DMS 273 (cell line): ENCODE data around the gene FHOD3.

Source experiments
- DNase-seq: peaks from one replicate; lab custom pipeline; 2025; ENCODE audit not compliant: unreplicated experiment; lab: John Stamatoyannopoulos, UW

Gene FHOD3

GRCh38 chr18:36295880-36296301 lies 1.6 kb upstream of the FHOD3 start:
- peak; percentile 71 for DNase-seq

- DNase-seq, result peak; percentile 93
These were observed 680 bp upstream of the FHOD3 start for GRCh38 chr18:36296650-36297416.

- peak; percentile 79 for DNase-seq
These were observed 721 bp downstream of the FHOD3 start for GRCh38 chr18:36298126-36298741.

DNA sequence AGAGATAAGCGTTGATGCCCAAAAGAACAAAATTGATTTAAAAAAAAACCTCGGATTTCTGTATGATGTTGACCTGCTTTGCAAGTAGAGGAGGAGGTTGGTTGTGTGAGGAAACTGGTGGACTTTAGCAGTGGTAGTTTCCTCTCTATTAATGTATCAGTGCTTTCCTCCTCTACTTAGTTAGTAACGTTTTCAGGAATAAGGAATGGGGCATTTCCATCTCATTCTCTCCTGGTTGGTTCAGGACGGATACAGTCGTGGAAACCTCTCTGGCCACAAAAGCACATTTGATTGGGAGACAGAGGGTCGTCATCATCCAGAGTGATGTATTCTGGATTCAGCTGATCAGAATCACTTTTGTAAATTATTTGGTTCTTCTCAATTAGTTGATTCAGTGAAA lies 1.5 kb downstream of the FHOD3 start:
- no peak for DNase-seq

DNA sequence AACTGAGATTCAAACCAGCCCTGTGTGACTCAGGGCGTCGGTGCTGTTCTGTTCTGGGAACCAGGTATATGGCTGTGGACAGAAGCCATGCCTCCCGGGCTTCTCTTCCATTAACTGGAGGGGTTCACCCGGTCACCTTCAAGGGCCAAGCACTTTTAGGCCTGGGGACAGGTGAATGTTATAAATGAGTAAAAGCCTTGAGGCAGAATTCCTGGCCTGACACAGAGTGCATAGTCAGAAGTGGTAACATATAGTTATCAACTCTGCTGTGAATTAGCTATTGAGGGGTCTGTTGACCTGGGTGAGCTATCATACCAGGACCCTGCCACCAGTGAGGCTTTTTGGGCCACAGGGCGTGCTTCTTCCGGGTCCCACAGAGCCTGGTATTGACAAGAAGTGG lies 2.7 kb downstream of the FHOD3 start:
- no peak for DNase-seq

GRCh38 chr18:36301884-36302283 lies 4.4 kb downstream of the FHOD3 start:
- DNase-seq, result no peak

- no peak for DNase-seq
These were observed 5.2 kb downstream of the FHOD3 start for GRCh38 chr18:36302676-36303075.

DNA sequence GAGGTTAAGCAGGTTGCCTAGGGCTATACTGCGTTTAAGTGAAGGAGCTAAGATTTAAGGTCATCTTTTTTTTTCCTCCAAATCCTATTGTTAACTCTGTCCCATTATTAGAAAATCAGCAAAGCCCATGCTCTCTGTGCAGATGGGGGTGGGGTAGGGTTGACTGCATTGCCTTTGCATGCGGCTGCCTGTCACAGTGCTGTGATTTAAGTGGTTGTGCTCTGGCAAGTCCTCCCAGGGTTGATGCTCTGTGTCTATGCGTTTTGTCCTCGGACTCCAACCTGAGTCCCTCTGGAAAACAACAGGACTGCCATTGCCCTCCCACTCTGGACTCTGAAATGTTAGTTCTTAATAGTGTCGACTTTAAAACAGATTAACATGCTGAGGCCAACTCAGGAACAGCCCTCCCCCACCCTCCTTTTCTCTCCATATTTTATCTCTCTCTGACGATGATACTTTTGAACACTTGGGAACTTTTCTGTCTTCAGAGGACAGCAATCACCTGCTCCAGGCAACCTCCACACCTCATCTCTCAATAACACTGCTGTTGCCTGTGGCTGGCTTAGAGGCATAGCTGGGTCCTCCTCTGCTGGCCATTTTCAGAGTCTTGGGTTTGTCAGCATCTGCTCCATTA lies 5.8 kb downstream of the FHOD3 start:
- DNase-seq, result no peak

- DNase-seq, result no peak
These were observed 7.2 kb downstream of the FHOD3 start for GRCh38 chr18:36304723-36305122.

DNA sequence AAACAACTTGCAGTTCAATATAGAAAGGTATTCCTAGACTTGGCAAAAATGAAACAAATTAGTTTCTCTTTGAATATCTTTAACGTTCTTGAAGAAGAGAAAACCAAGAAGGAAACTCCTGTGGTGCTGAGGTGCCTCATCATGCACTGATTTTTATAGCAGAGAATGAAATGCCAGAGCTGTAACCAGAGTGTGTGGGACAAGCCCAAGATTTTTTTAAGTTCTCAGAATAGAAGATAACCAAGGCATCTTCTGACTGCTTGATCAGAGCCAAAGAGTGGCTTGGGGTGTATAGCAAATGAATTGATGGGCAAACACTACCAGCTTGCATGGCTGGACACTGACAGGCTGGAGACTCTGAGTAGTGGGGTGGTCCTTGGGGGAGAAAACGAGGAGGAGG lies 7.9 kb downstream of the FHOD3 start:
- no peak for DNase-seq

GRCh38 chr18:36307513-36307912 lies 10.0 kb downstream of the FHOD3 start:
- DNase-seq, result no peak

- DNase-seq, result no peak
These were observed 11.4 kb downstream of the FHOD3 start for GRCh38 chr18:36308711-36309435.

DNA sequence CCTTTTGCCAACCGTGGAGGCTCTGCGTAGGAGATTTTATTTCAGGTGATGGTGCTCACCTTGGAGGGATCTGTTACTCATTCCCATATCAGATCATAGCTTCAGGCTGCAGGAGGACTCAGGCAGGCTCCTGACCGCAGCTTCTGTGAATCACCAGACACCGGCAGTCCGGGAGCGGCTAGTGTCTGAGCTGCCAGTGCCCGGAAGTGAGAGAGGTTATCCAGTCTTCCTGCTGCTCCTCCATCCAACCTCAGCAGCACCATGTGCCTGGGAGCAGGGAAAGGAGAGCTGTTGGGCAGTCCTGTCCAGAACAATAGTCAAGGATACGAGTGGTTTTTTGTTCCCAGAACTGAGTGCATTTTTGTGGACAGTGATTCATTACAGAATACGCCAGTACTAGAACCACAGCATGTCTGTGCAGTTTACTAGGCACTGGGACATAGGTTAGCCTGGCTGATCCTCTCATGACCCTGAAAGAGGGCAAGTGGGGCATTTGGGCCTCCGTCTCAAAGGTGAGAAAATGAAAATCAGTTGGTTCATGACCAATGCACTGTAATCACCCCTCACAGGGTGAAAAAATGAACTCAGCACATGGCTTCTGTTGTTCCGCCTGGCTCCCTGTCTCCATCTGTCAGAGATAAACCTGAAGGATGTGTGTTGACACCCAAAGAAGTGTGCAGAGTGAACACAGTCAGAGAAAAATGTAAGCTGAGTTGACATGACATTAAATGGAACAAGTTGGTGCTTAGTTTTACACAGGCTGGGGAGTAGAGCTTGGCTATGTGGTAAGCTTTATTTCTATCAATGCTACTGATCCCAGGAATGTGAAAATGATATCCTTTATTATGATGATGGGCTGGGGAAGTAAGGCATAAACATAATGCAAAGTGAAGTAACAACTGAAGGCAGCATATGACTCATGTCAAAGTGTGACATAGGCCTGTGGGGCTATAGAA lies 12.2 kb downstream of the FHOD3 start:
- no peak for DNase-seq

- no peak for DNase-seq
These were observed 13.6 kb downstream of the FHOD3 start for GRCh38 chr18:36311026-36311570.

GRCh38 chr18:36312806-36313395 lies 15.4 kb downstream of the FHOD3 start:
- no peak for DNase-seq

DNA sequence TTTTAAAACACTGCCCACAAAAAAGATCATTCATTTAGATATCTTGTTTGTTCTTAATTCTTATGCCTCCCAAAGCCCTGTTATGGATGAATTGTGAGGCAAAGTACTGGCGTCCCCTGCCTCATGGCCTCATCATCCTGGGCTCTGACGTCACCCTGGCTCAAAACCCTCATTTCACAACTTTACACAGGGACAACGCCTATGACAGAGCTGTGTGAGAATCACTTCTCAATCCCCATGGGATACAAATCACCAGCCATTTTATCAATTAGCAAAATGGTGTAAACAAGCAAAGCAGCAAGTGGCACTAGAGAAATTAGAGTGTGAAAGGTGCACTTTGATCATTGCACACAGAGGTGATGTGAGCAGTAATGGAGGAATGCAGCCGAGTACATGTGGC lies 16.6 kb downstream of the FHOD3 start:
- DNase-seq, result no peak

- DNase-seq, result no peak
These were observed 17.2 kb downstream of the FHOD3 start for GRCh38 chr18:36314754-36315153.

GRCh38 chr18:36315736-36316135 lies 18.2 kb downstream of the FHOD3 start:
- DNase-seq, result no peak

- DNase-seq, result no peak
These were observed 18.7 kb downstream of the FHOD3 start for GRCh38 chr18:36316246-36316645.
